ENCODE results near the gene AP1B1. TPM values are rescaled to one million over a fixed set of nuclear protein-coding genes. Genes with fewer than 3 reads are reported as not detected.
"Not testable (repeated sequence)": the region's sequence is repeated elsewhere in the genome, so short reads cannot be mapped to it uniquely, and the experiment has no call there.

AP1B1 gene
- total and polyA plus RNA-seq, 2 donors (not counting 1 experiment from before 2014, with no cell fraction given) = 44.1 to 45.6 TPM

- H3K4me1 ChIP-seq (ENCODE audit: control insufficient read depth, extremely low read depth, insufficient read depth, low read length) = no peaks in the 10 kb centered on the region
- no peak for DNase-seq (ENCODE audit: low read depth in 2 of 2)
- H3K4me3 ChIP-seq (replicated peaks in 1 of 4; ENCODE audit: control extremely low read depth in 1 of 4, insufficient read depth in 1 of 4, low read depth in 3 of 4, low read length in 4 of 4) = no peak overlapping the region
- no peak overlapping the region for H3K27ac ChIP-seq (ENCODE audit: insufficient read depth, low read length)
- H3K36me3 ChIP-seq (ENCODE audit: control insufficient read depth, insufficient read depth, low read length) = no peaks in the 10 kb centered on the region
- H3K4me2 ChIP-seq (ENCODE audit: extremely low read depth, insufficient read depth, low read length) = no peak overlapping the region
- peaks cover 12% of the 10 kb centered on the region for H3K27me3 ChIP-seq (ENCODE audit: control insufficient read depth, insufficient read depth, low read length)
- no peaks in the 10 kb centered on the region for H3K79me2 ChIP-seq (ENCODE audit: control insufficient read depth, insufficient read depth, low read length)
- TF ChIP-seq, protein P1, sequence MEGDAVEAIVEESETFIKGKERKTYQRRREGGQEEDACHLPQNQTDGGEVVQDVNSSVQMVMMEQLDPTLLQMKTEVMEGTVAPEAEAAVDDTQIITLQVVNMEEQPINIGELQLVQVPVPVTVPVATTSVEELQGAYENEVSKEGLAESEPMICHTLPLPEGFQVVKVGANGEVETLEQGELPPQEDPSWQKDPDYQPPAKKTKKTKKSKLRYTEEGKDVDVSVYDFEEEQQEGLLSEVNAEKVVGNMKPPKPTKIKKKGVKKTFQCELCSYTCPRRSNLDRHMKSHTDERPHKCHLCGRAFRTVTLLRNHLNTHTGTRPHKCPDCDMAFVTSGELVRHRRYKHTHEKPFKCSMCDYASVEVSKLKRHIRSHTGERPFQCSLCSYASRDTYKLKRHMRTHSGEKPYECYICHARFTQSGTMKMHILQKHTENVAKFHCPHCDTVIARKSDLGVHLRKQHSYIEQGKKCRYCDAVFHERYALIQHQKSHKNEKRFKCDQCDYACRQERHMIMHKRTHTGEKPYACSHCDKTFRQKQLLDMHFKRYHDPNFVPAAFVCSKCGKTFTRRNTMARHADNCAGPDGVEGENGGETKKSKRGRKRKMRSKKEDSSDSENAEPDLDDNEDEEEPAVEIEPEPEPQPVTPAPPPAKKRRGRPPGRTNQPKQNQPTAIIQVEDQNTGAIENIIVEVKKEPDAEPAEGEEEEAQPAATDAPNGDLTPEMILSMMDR (conservative IDR thresholded peaks at IDR 0.05 in 1 of 2, IDR thresholded peaks at IDR 0.05 in 1 of 2; ENCODE audit: low read depth in 1 of 2, low read length in 2 of 2) = no peak
- TF ChIP-seq EZH2 (IDR thresholded peaks at IDR 0.05; ENCODE audit: low read length, missing control alignments) = no peak
- no peaks in the 10 kb centered on the region for H3K9me3 ChIP-seq (ENCODE audit: control insufficient read depth, insufficient read depth, low read depth, low read length)
- no peaks in the 10 kb centered on the region for H4K20me1 ChIP-seq (ENCODE audit: control insufficient read depth, extremely low read depth, insufficient read depth, low read length)
- H2AFZ ChIP-seq (ENCODE audit: low read length) = no peak overlapping the region
- H3K9ac ChIP-seq (ENCODE audit: insufficient read depth, low read length) = no peak overlapping the region
Observed at GRCh38 chr22:29426476-29426875, 38.1 kb upstream of the AP1B1 start.

DNA sequence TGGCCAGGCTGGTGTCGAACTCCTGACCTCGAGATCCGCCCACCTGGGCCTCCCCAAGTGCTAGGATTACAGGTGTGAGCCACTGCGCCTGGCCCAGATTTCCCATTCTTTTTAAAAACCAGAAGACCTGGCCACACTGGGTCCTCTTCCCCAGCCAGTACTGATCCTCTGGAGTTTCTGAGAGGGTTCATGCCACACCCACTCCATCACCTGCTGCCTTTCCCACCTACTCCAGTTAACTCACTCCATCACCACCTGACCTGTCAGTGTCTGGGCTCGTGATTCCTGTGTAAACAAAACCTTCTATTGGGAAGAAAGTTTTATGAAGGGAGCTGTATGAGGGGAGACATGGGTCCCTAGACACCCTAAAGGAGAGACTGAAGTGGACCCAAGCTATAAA lies 30.3 kb upstream of the AP1B1 start:
- not testable (repeated sequence) for H3K9me3 ChIP-seq (ENCODE audit: control insufficient read depth, insufficient read depth, low read depth, low read length); H3K27ac ChIP-seq (ENCODE audit: insufficient read depth, low read length); H3K79me2 ChIP-seq (ENCODE audit: control insufficient read depth, insufficient read depth, low read length); H3K4me2 ChIP-seq (ENCODE audit: extremely low read depth, insufficient read depth, low read length); H3K27me3 ChIP-seq (ENCODE audit: control insufficient read depth, insufficient read depth, low read length); H4K20me1 ChIP-seq (ENCODE audit: control insufficient read depth, extremely low read depth, insufficient read depth, low read length); DNase-seq (ENCODE audit: low read depth in 2 of 2); H3K4me3 ChIP-seq (replicated peaks in 1 of 4; ENCODE audit: control extremely low read depth in 1 of 4, insufficient read depth in 1 of 4, low read depth in 3 of 4, low read length in 4 of 4); H3K9ac ChIP-seq (ENCODE audit: insufficient read depth, low read length); H3K4me1 ChIP-seq (ENCODE audit: control insufficient read depth, extremely low read depth, insufficient read depth, low read length); H2AFZ ChIP-seq (ENCODE audit: low read length); H3K36me3 ChIP-seq (ENCODE audit: control insufficient read depth, insufficient read depth, low read length)

- H4K20me1 ChIP-seq (ENCODE audit: control insufficient read depth, extremely low read depth, insufficient read depth, low read length); H3K36me3 ChIP-seq (ENCODE audit: control insufficient read depth, insufficient read depth, low read length); H3K4me1 ChIP-seq (ENCODE audit: control insufficient read depth, extremely low read depth, insufficient read depth, low read length); H3K9me3 ChIP-seq (ENCODE audit: control insufficient read depth, insufficient read depth, low read depth, low read length); H3K27me3 ChIP-seq (ENCODE audit: control insufficient read depth, insufficient read depth, low read length); H3K79me2 ChIP-seq (ENCODE audit: control insufficient read depth, insufficient read depth, low read length): not testable (repeated sequence)
- Histone ChIP-seq H3K4me2 (ENCODE audit: extremely low read depth, insufficient read depth, low read length) (peak overlapping the region; percentile 69), H3K9ac (ENCODE audit: insufficient read depth, low read length) (peak overlapping the region; percentile 7), H3K4me3 (replicated peaks in 1 of 4; ENCODE audit: control extremely low read depth in 1 of 4, insufficient read depth in 1 of 4, low read depth in 3 of 4, low read length in 4 of 4) (peak overlapping the region in 3 of 4 experiments; percentile 26 to 53 (median 43)), H2AFZ (ENCODE audit: low read length) (peak overlapping the region; percentile 76), H3K27ac (ENCODE audit: insufficient read depth, low read length) (peak overlapping the region; percentile 38)
- peak in 1 of 2 donors; percentile 1 for DNase-seq (ENCODE audit: low read depth in 2 of 2)
Observed at GRCh38 chr22:29414951-29415591, 26.7 kb upstream of the AP1B1 start.

GRCh38 chr22:29412772-29413171 lies 24.4 kb upstream of the AP1B1 start:
- DNase-seq (ENCODE audit: low read depth in 2 of 2); H3K36me3 ChIP-seq (ENCODE audit: control insufficient read depth, insufficient read depth, low read length); H3K9me3 ChIP-seq (ENCODE audit: control insufficient read depth, insufficient read depth, low read depth, low read length); H3K27ac ChIP-seq (ENCODE audit: insufficient read depth, low read length); H3K4me3 ChIP-seq (replicated peaks in 1 of 4; ENCODE audit: control extremely low read depth in 1 of 4, insufficient read depth in 1 of 4, low read depth in 3 of 4, low read length in 4 of 4); H3K9ac ChIP-seq (ENCODE audit: insufficient read depth, low read length); H3K79me2 ChIP-seq (ENCODE audit: control insufficient read depth, insufficient read depth, low read length); H3K27me3 ChIP-seq (ENCODE audit: control insufficient read depth, insufficient read depth, low read length); H2AFZ ChIP-seq (ENCODE audit: low read length); H3K4me2 ChIP-seq (ENCODE audit: extremely low read depth, insufficient read depth, low read length); H4K20me1 ChIP-seq (ENCODE audit: control insufficient read depth, extremely low read depth, insufficient read depth, low read length); H3K4me1 ChIP-seq (ENCODE audit: control insufficient read depth, extremely low read depth, insufficient read depth, low read length): not testable (repeated sequence)
- TF ChIP-seq, protein P1 (conservative IDR thresholded peaks at IDR 0.05 in 1 of 2, IDR thresholded peaks at IDR 0.05 in 1 of 2; ENCODE audit: low read depth in 1 of 2, low read length in 2 of 2) = peak in 1 of 2 donors; percentile 23

GRCh38 chr22:29411569-29412211 lies 23.3 kb upstream of the AP1B1 start:
- not testable (repeated sequence) for H3K4me1 ChIP-seq (ENCODE audit: control insufficient read depth, extremely low read depth, insufficient read depth, low read length); H3K79me2 ChIP-seq (ENCODE audit: control insufficient read depth, insufficient read depth, low read length); DNase-seq (ENCODE audit: low read depth in 2 of 2); H3K27me3 ChIP-seq (ENCODE audit: control insufficient read depth, insufficient read depth, low read length); H3K4me3 ChIP-seq (replicated peaks in 1 of 4; ENCODE audit: control extremely low read depth in 1 of 4, insufficient read depth in 1 of 4, low read depth in 3 of 4, low read length in 4 of 4); H3K9me3 ChIP-seq (ENCODE audit: control insufficient read depth, insufficient read depth, low read depth, low read length); H3K36me3 ChIP-seq (ENCODE audit: control insufficient read depth, insufficient read depth, low read length); H3K9ac ChIP-seq (ENCODE audit: insufficient read depth, low read length); H4K20me1 ChIP-seq (ENCODE audit: control insufficient read depth, extremely low read depth, insufficient read depth, low read length); H3K4me2 ChIP-seq (ENCODE audit: extremely low read depth, insufficient read depth, low read length); H3K27ac ChIP-seq (ENCODE audit: insufficient read depth, low read length); H2AFZ ChIP-seq (ENCODE audit: low read length)
